Hair follicular keratinocyte (primary cell): ENCODE measurements around the gene VWA5B1. TPM values are rescaled to one million over a fixed set of nuclear protein-coding genes. Genes with fewer than 3 reads are reported as not detected.

ENCODE experiments used
- total RNA-seq: library from RNA; depleted of rRNA; stranded (reverse); fragments of >200 nt; gene quantifications from 2 replicates; pipeline ENCODE4 v1.2.3, GENCODE V29; 2015

Gene VWA5B1
- total RNA-seq = not detected in 2 replicates

GRCh38 chr1:20290624-20291597, at the start of gene VWA5B1:
TSS of gene VWA5B1 (plus strand) at chr1:20290875. CDS start at chr1:20310602, 19,727 bp downstream.

Other genes starting within 250 kb of the VWA5B1 start
- gene PLA2G5, start 220.7 kb upstream of the VWA5B1 start, total RNA-seq = not detected in 2 replicates
- not detected in 2 replicates for gene PLA2G2D, start 171.3 kb upstream of the VWA5B1 start, total RNA-seq
- gene PLA2G2F, start 151.6 kb upstream of the VWA5B1 start, total RNA-seq = not detected in 2 replicates
- 0.04 and 0.16 TPM in 2 replicates for gene UBXN10, start 104.8 kb upstream of the VWA5B1 start, total RNA-seq
- gene PLA2G2C, start 104.4 kb upstream of the VWA5B1 start, total RNA-seq = not detected in 2 replicates
- 18.5 and 26.4 TPM in 2 replicates for gene CAMK2N1, start 195.3 kb downstream of the VWA5B1 start, total RNA-seq
- 30.5 and 34.2 TPM in 2 replicates for gene MUL1, start 217.3 kb downstream of the VWA5B1 start, total RNA-seq